CD4-positive, alpha-beta T cell (primary cell): Measurements from ENCODE around the gene MYDGF. TPM values are rescaled to one million over a fixed set of nuclear protein-coding genes. Genes with fewer than 3 reads are reported as not detected.

Experiments
- ATAC-seq: fragments of 200-7000 bp; cut with Tn5 transposase; one replicate; pipeline ENCODE4 v1.10.0; 2022; ENCODE audit warnings: mild to moderate bottlenecking; ENCODE audit not compliant: poor library complexity
- CTCF ChIA-PET: fragments of 350-600 bp; sonication (Branson Sonifier 250); formaldehyde crosslinking; loops from one replicate; lab custom pipeline; 2021; ENCODE audit warnings: antibody characterized with exemption, inconsistent platforms; lab: Charles Lee
- POLR2A ChIA-PET: fragments of 350-600 bp; sonication (Branson Sonifier 250); formaldehyde crosslinking; loops from one replicate; lab custom pipeline; 2021; ENCODE audit warnings: antibody characterized with exemption, inconsistent platforms; lab: Charles Lee
- DNase-seq, 14 experiments: peaks; one replicate each; pipeline ENCODE4 v3.0.0-alpha.2; 2013 to 2020; ENCODE audit warnings: mixed read lengths in 2 of 14
- H3K27ac ChIP-seq, 2 donors: one replicate each; pipeline versions ENCODE4 v1.5.1 to v1.7.0; 2013; ENCODE audit warnings: low read length in 2 of 2, low read depth in 1 of 2, mild to moderate bottlenecking in 1 of 2
- H3K27me3 ChIP-seq, 2 experiments: 1 replicate in 1 of 2; 2 replicates in 1 of 2; pipeline versions ENCODE4 v1.6.1 to v1.7.0; 2013; ENCODE audit warnings: low read length in 2 of 2, control low read depth in 1 of 2, mild to moderate bottlenecking in 1 of 2, moderate library complexity in 1 of 2; ENCODE audit not compliant: insufficient read depth in 2 of 2, control insufficient read depth in 1 of 2
- H3K36me3 ChIP-seq: one replicate; pipeline ENCODE4 v1.6.1; 2013; ENCODE audit warnings: low read length, control low read depth; ENCODE audit not compliant: insufficient read depth
- H3K4me1 ChIP-seq: one replicate; pipeline ENCODE4 v1.6.1; 2013; ENCODE audit warnings: low read length, control low read depth; ENCODE audit not compliant: insufficient read depth
- H3K4me3 ChIP-seq: one replicate; pipeline ENCODE4 v1.5.1; 2013; ENCODE audit warnings: mild to moderate bottlenecking, low read length, moderate library complexity
- H3K9me3 ChIP-seq, 2 experiments: 1 replicate in 1 of 2; 2 replicates in 1 of 2; pipeline versions ENCODE4 v1.6.1 to v1.7.0; 2013; ENCODE audit warnings: low read length in 2 of 2, mild to moderate bottlenecking in 2 of 2, control low read depth in 1 of 2, moderate library complexity in 1 of 2; ENCODE audit not compliant: control insufficient read depth in 1 of 2, insufficient read depth in 1 of 2
- H3K27ac Mint-ChIP-seq: one replicate; pipeline ENCODE4 v1.8.0; 2020; ENCODE audit warnings: mixed read lengths
- H3K27me3 Mint-ChIP-seq: one replicate; pipeline ENCODE4 v1.8.0; 2021; ENCODE audit warnings: mixed read lengths
- H3K36me3 Mint-ChIP-seq: one replicate; pipeline ENCODE4 v1.8.0; 2021; ENCODE audit warnings: low read depth, mixed read lengths
- H3K4me1 Mint-ChIP-seq: one replicate; pipeline ENCODE4 v1.8.0; 2021; ENCODE audit warnings: low read depth, mixed read lengths
- H3K4me3 Mint-ChIP-seq: one replicate; pipeline ENCODE4 v1.8.0; 2020; ENCODE audit warnings: mild to moderate bottlenecking, mixed read lengths
- H3K9me3 Mint-ChIP-seq: one replicate; pipeline ENCODE4 v1.8.0; 2020; ENCODE audit warnings: mixed read lengths
- CTCF ChIP-seq: fragments of 200-600 bp; IDR thresholded peaks from one replicate; pipeline ENCODE4 v1.8.0; 2022; ENCODE audit warnings: antibody characterized with exemption, mild to moderate bottlenecking
- intact Hi-C, 2 experiments: fragments of 100-400 bp; cut with DNase I in 1 of 2; cut with micrococcal nuclease in 1 of 2; formaldehyde crosslinking; loops; one replicate each; pipeline versions ENCODE4 v1.15.1 to v1.9.0; 2023 to 2025; cut with DNase I, micrococcal nuclease
- total RNA-seq, 174 experiments: library from RNA in 2 of 174; stranded (reverse) in 2 of 174; gene quantifications; one replicate each; pipeline ENCODE4 v1.2.3 and lab custom pipeline; 2021 to 2026

The MYDGF gene
- total RNA-seq, 2 experiments from 2014 or later = 22.0 to 23.0 TPM

GRCh38 chr19:4636761-4637160 lies 33.4 kb downstream of the MYDGF start:
- no peak overlapping the region for H3K27ac Mint-ChIP-seq
- peak overlapping the region; percentile 56 for H3K4me3 Mint-ChIP-seq
- Histone ChIP-seq H3K27ac (no peak overlapping the region), H3K27me3 (no peaks in the 10 kb centered on the region), H3K9me3 (no peaks in the 10 kb centered on the region), H3K4me3 (peak overlapping the region; percentile 59), H3K36me3 (peaks cover 4% of the 10 kb centered on the region), H3K4me1 (peaks cover 62% of the 10 kb centered on the region)
- peaks cover 5% of the 10 kb centered on the region for H3K27me3 Mint-ChIP-seq
- DNase-seq (no peak), ATAC-seq (no peak)
- POLR2A ChIA-PET = interaction anchor here (1.7 kb wide), 1 partner anchor 70 kb away, joined by 4 read pairs; no protein-coding TSS in a partner anchor
- intact Hi-C loops = loop anchor here (1.0 to 10.0 kb wide), 8 partner anchors 60 to 392 kb away; partner anchors contain the start of genes HDGFL2 (in 1 of the 2), MPND (in 1 of the 2), SEMA6B (in 1 of the 2) and UBXN6 (in 1 of the 2)
- no peak for TF ChIP-seq CTCF
- peaks cover 3% of the 10 kb centered on the region for H3K36me3 Mint-ChIP-seq
- no peaks in the 10 kb centered on the region for H3K9me3 Mint-ChIP-seq
- H3K4me1 Mint-ChIP-seq = peaks cover 37% of the 10 kb centered on the region
- CTCF ChIA-PET = interaction anchor here (0.7 to 2.0 kb wide), 7 partner anchors 9 to 166 kb away, joined by 3 to 14 read pairs (median 4); no protein-coding TSS in a partner anchor

- H3K36me3 Mint-ChIP-seq = peaks cover 3% of the 10 kb centered on the region
- peak overlapping the region; percentile 56 for H3K4me3 Mint-ChIP-seq
- H3K27ac ChIP-seq = peak overlapping the region in 1 of 2 donors; percentile 4
- ChIA-PET CTCF (interaction anchor here (0.7 to 2.0 kb wide), 7 partner anchors 8 to 165 kb away, joined by 3 to 14 read pairs (median 4); no protein-coding TSS in a partner anchor), POLR2A (interaction anchor here (0.6 to 1.7 kb wide), 4 partner anchors 40 to 165 kb away, joined by 3 to 4 read pairs (median 4); no protein-coding TSS in a partner anchor)
- intact Hi-C loops = loop anchor here (1.0 to 10.0 kb wide), 8 partner anchors 60 to 391 kb away; partner anchors contain the start of genes HDGFL2 (in 1 of the 2), MPND (in 1 of the 2), SEMA6B (in 1 of the 2) and UBXN6 (in 1 of the 2)
- peaks cover 33% of the 10 kb centered on the region for H3K4me1 Mint-ChIP-seq
- H3K27ac Mint-ChIP-seq = no peak overlapping the region
- peak; percentile 12 for ATAC-seq
- H3K27me3 Mint-ChIP-seq = peaks cover 5% of the 10 kb centered on the region
- peaks cover 57% of the 10 kb centered on the region for H3K4me1 ChIP-seq
- H3K9me3 ChIP-seq = no peaks in the 10 kb centered on the region
- H3K36me3 ChIP-seq = peaks cover 2% of the 10 kb centered on the region
- H3K27me3 ChIP-seq = no peaks in the 10 kb centered on the region
- peak; percentile 88 for TF ChIP-seq CTCF
- DNase-seq = peak; percentile 56 to 87 (median 71)
- peak overlapping the region; percentile 59 for H3K4me3 ChIP-seq
- no peaks in the 10 kb centered on the region for H3K9me3 Mint-ChIP-seq
Observed at GRCh38 chr19:4636151-4636717, 33.9 kb downstream of the MYDGF start.

GRCh38 chr19:4635754-4636116 lies 34.4 kb downstream of the MYDGF start:
- no peak for TF ChIP-seq CTCF
- Histone ChIP-seq H3K27ac (no peak overlapping the region), H3K4me3 (peak overlapping the region; percentile 59), H3K27me3 (no peaks in the 10 kb centered on the region), H3K9me3 (no peaks in the 10 kb centered on the region), H3K36me3 (no peaks in the 10 kb centered on the region), H3K4me1 (peaks cover 52% of the 10 kb centered on the region)
- Mint-ChIP-seq H3K4me1 (peaks cover 31% of the 10 kb centered on the region), H3K36me3 (peaks cover 3% of the 10 kb centered on the region), H3K9me3 (no peaks in the 10 kb centered on the region), H3K27ac (no peak overlapping the region), H3K27me3 (peaks cover 5% of the 10 kb centered on the region), H3K4me3 (no peak overlapping the region)
- ATAC-seq = no peak
- DNase-seq = no peak
- POLR2A ChIA-PET = interaction anchor here (0.6 to 1.7 kb wide), 4 partner anchors 39 to 164 kb away, joined by 3 to 4 read pairs (median 4); no protein-coding TSS in a partner anchor
- CTCF ChIA-PET = interaction anchor here (1.1 to 2.0 kb wide), 5 partner anchors 10 to 67 kb away, joined by 3 to 14 read pairs (median 6); no protein-coding TSS in a partner anchor
- intact Hi-C loops = loop anchor here (1.0 to 10.0 kb wide), 8 partner anchors 59 to 391 kb away; partner anchors contain the start of genes HDGFL2 (in 1 of the 2), MPND (in 1 of the 2), SEMA6B (in 1 of the 2) and UBXN6 (in 1 of the 2)
